Sigmoid colon (tissue), 4 donors: ENCODE data around the gene TENM4.

Experiments
- CTCF ChIP-seq, 4 experiments: fragments of 450-650 bp in 3 of 4; fragments of 200-600 bp in 1 of 4; IDR thresholded peaks; one replicate each; pipeline ENCODE4 v1.5.1; 2016 to 2019; ENCODE audit warnings: antibody characterized with exemption in 4 of 4, mild to moderate bottlenecking in 3 of 4, moderate library complexity in 2 of 4
- EP300 ChIP-seq, 4 donors: sonication (generic); formaldehyde crosslinking; IDR thresholded peaks; one replicate each; pipeline ENCODE4 v1.6.1; 2017; ENCODE audit warnings: antibody characterized with exemption in 4 of 4
- POLR2AphosphoS5 ChIP-seq, 4 donors: sonication (generic); formaldehyde crosslinking; IDR thresholded peaks; one replicate each; pipeline ENCODE4 v1.6.1; 2017; ENCODE audit warnings: antibody characterized with exemption in 4 of 4

- TF ChIP-seq CTCF (IDR thresholded peaks at IDR 0.05), result no peak
- no peak for TF ChIP-seq POLR2AphosphoS5 (IDR thresholded peaks at IDR 0.05)
- no peak for TF ChIP-seq EP300 (IDR thresholded peaks at IDR 0.05)
Measured at GRCh38 chr11:79244798-79245197, 196.0 kb downstream of the TENM4 start.
